Lower leg skin (tissue), 3 donors: ENCODE data around the gene EML1.

Experiments
- POLR2A ChIP-seq, 2 donors: fragments of 450-650 bp; IDR thresholded peaks; one replicate each; pipeline ENCODE4 v1.6.1; 2016 to 2017; ENCODE audit warnings: antibody characterized with exemption in 2 of 2, mild to moderate bottlenecking in 1 of 2, moderate library complexity in 1 of 2
- TF ChIP-seq, protein P1 (sequence below), 3 donors: fragments of 450-650 bp; IDR thresholded peaks; one replicate each; pipeline ENCODE4 v1.5.1; 2016; ENCODE audit warnings: antibody characterized with exemption in 3 of 3, mild to moderate bottlenecking in 3 of 3, moderate library complexity in 2 of 3

DNA sequence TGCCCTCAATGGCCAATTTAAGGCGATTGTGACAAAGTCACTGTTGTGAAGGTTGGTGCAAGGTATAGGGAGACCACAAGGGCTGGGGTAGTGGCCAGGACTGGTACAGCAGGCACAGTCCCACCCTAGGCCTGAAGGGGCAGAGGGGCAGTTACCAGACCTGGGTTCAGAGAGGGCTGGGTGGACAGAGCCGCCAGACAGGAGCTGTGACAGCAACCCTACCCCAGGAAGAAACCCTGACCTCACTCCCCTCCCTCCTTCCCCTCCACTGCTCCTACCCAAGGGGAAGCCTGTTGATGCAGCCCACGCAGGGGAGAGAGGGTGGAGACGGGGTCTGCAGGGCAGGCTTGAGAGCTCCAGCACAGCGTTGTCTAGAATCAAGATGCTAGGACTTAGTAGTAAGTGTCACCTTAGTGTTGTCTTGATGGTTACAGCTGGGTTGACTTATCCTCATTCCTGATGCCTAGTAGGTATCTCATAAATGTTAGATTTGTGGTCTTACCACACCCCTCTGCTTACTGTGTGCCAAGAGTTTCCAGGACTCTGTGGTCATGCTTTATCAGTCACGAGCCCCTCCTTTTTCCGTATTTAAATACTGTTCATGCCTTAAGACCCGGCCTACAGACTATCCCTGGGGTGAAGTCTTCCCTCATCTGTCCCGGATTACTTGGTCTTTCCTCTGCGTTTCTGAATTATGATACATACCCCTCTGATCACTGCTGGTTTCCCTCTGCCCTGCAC, 14.4 kb downstream of the EML1 start:
- TF ChIP-seq, protein P1, sequence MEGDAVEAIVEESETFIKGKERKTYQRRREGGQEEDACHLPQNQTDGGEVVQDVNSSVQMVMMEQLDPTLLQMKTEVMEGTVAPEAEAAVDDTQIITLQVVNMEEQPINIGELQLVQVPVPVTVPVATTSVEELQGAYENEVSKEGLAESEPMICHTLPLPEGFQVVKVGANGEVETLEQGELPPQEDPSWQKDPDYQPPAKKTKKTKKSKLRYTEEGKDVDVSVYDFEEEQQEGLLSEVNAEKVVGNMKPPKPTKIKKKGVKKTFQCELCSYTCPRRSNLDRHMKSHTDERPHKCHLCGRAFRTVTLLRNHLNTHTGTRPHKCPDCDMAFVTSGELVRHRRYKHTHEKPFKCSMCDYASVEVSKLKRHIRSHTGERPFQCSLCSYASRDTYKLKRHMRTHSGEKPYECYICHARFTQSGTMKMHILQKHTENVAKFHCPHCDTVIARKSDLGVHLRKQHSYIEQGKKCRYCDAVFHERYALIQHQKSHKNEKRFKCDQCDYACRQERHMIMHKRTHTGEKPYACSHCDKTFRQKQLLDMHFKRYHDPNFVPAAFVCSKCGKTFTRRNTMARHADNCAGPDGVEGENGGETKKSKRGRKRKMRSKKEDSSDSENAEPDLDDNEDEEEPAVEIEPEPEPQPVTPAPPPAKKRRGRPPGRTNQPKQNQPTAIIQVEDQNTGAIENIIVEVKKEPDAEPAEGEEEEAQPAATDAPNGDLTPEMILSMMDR (IDR thresholded peaks at IDR 0.05), result no peak
- TF ChIP-seq POLR2A (IDR thresholded peaks at IDR 0.05), result no peak
